H1 (cell line): ENCODE results near the gene PRKAR1B. TPM values are rescaled to one million over a fixed set of nuclear protein-coding genes. Genes with fewer than 3 reads are reported as not detected.

ENCODE experiments used
- CTCF ChIA-PET: fragments of 300-600 bp; sonication (Branson Sonifier 250); formaldehyde crosslinking; loops from one replicate; lab custom pipeline; 2021; ENCODE audit not compliant: partially characterized antibody; lab: Charles Lee
- POLR2A ChIA-PET: fragments of 300-600 bp; sonication (Branson Sonifier 250); formaldehyde crosslinking; loops from one replicate; lab custom pipeline; 2021; ENCODE audit warnings: inconsistent platforms; ENCODE audit not compliant: partially characterized antibody; lab: Charles Lee
- DNase-seq, 2 experiments: peaks; one replicate each; pipeline versions ENCODE4 v3.0.0 to v3.0.0-alpha.2; 2010 to 2022; ENCODE audit warnings: low spot score in 2 of 2, low read depth in 1 of 2, mixed read lengths in 1 of 2
- FAIRE-seq: peaks from 2 replicates; lab custom pipeline; 2011; peaks lifted over from hg19 to GRCh38; lab: Jason Lieb, UNC
- H2AFZ ChIP-seq: 2 replicates; pipeline ENCODE4 v1.8.1; 2012; ENCODE audit warnings: low read length, inconsistent platforms
- H2AK5ac ChIP-seq: 2 replicates; pipeline ENCODE4 v1.6.1; 2013; ENCODE audit warnings: low read depth, low read length
- H2BK120ac ChIP-seq: replicated peaks from 2 replicates; pipeline ENCODE3; 2013; ENCODE audit warnings: low read depth, low read length, inconsistent platforms
- H2BK12ac ChIP-seq: 2 replicates; pipeline ENCODE4 v1.6.1; 2013; ENCODE audit warnings: low read depth, low read length
- H2BK15ac ChIP-seq: 2 replicates; pipeline ENCODE4 v1.6.1; 2013; ENCODE audit warnings: low read length
- H2BK20ac ChIP-seq: 2 replicates; pipeline ENCODE4 v1.6.1; 2013; ENCODE audit warnings: low read length
- H2BK5ac ChIP-seq: 2 replicates; pipeline ENCODE4 v1.6.1; 2013; ENCODE audit warnings: low read depth, low read length
- H3K14ac ChIP-seq: 2 replicates; pipeline ENCODE4 v1.6.1; 2013; ENCODE audit warnings: inconsistent platforms; ENCODE audit not compliant: insufficient read length
- H3K18ac ChIP-seq: 2 replicates; pipeline ENCODE4 v1.6.1; 2013; ENCODE audit warnings: low read length; ENCODE audit errors: extremely low read depth
- H3K23ac ChIP-seq: 2 replicates; pipeline ENCODE4 v1.6.1; 2013; ENCODE audit warnings: inconsistent platforms; ENCODE audit not compliant: insufficient read length
- H3K23me2 ChIP-seq: 2 replicates; pipeline ENCODE4 v1.6.1; 2013; ENCODE audit warnings: low read depth, low read length
- H3K27ac ChIP-seq: 2 replicates; pipeline ENCODE4 v1.6.1; 2011; ENCODE audit warnings: low read depth, low read length, inconsistent platforms
- H3K27me3 ChIP-seq, 4 experiments: replicated peaks in 1 of 4; 1 replicate in 1 of 4; 2 replicates in 3 of 4; pipeline versions ENCODE4 v1.6.1 to v1.8.1; 2011 to 2013; ENCODE audit warnings: low read length in 3 of 4, mild to moderate bottlenecking in 3 of 4, inconsistent platforms in 2 of 4, mixed read lengths in 2 of 4, moderate library complexity in 1 of 4; ENCODE audit not compliant: control insufficient read depth in 3 of 4, insufficient read depth in 3 of 4; ENCODE audit errors: extremely low read depth in 1 of 4
- H3K36me3 ChIP-seq, 4 experiments: 2 replicates each; pipeline versions ENCODE4 v1.6.1 to v1.8.1; 2011 to 2013; ENCODE audit warnings: mild to moderate bottlenecking in 4 of 4, low read length in 3 of 4, moderate library complexity in 2 of 4, control low read depth in 1 of 4, inconsistent platforms in 1 of 4; ENCODE audit not compliant: insufficient read depth in 4 of 4, control insufficient read depth in 2 of 4
- H3K4ac ChIP-seq: replicated peaks from 2 replicates; pipeline ENCODE3; 2013; ENCODE audit warnings: low read length, low read depth, mixed read lengths, inconsistent platforms; ENCODE audit not compliant: insufficient read length
- H3K4me1 ChIP-seq, 4 experiments: replicated peaks in 1 of 4; 1 replicate in 1 of 4; 2 replicates in 3 of 4; pipeline versions ENCODE4 v1.6.1 to v1.8.1; 2011 to 2013; ENCODE audit warnings: low read length in 3 of 4, inconsistent platforms in 2 of 4, mixed read lengths in 1 of 4; ENCODE audit not compliant: insufficient read depth in 4 of 4, control insufficient read depth in 3 of 4
- H3K4me2 ChIP-seq, 2 experiments: 2 replicates each; pipeline versions ENCODE4 v1.6.1 to v1.8.1; 2011 to 2013; ENCODE audit warnings: low read depth in 2 of 2, low read length in 2 of 2, control low read depth in 1 of 2, inconsistent platforms in 1 of 2, mild to moderate bottlenecking in 1 of 2; ENCODE audit not compliant: insufficient read depth in 1 of 2
- H3K4me3 ChIP-seq, 4 experiments: fragments of 200-600, 300-600 bp in 1 of 4; sonication (generic), shearing (Covaris generic), sonication (Bioruptor Twin) in 1 of 4; 2 replicates each; pipeline versions ENCODE4 v1.5.1 to v1.8.1; 2011 to 2016; ENCODE audit warnings: low read length in 4 of 4, low read depth in 3 of 4, control low read depth in 2 of 4, inconsistent platforms in 2 of 4, mild to moderate bottlenecking in 2 of 4, mixed read lengths in 1 of 4, moderate library complexity in 1 of 4; ENCODE audit not compliant: insufficient read depth in 2 of 4; ENCODE audit errors: extremely low read depth in 1 of 4
- H3K56ac ChIP-seq: replicated peaks from 2 replicates; pipeline ENCODE3; 2013; ENCODE audit warnings: low read depth, mild to moderate bottlenecking, mixed read lengths, low read length, inconsistent platforms; ENCODE audit not compliant: insufficient read length
- H3K79me1 ChIP-seq: 2 replicates; pipeline ENCODE4 v1.6.1; 2013; ENCODE audit warnings: low read depth, low read length, control low read depth
- H3K79me2 ChIP-seq, 2 experiments: 2 replicates each; pipeline versions ENCODE4 v1.6.1 to v1.8.1; 2012 to 2013; ENCODE audit warnings: low read length in 2 of 2, mild to moderate bottlenecking in 2 of 2, inconsistent platforms in 1 of 2; ENCODE audit not compliant: insufficient read depth in 2 of 2, control insufficient read depth in 1 of 2
- H3K9ac ChIP-seq, 4 experiments: replicated peaks in 1 of 4; 1 replicate in 1 of 4; 2 replicates in 3 of 4; pipeline versions ENCODE4 v1.6.1 to v1.8.1; 2011 to 2013; ENCODE audit warnings: low read depth in 3 of 4, low read length in 3 of 4, control low read depth in 2 of 4, mild to moderate bottlenecking in 2 of 4, moderate library complexity in 2 of 4, inconsistent platforms in 1 of 4; ENCODE audit errors: extremely low read depth in 1 of 4
- H3K9me3 ChIP-seq, 2 experiments: 2 replicates each; pipeline versions ENCODE4 v1.6.1 to v1.8.1; 2012 to 2013; ENCODE audit warnings: mild to moderate bottlenecking in 2 of 2, moderate library complexity in 2 of 2, control low read depth in 1 of 2, inconsistent platforms in 1 of 2, low read depth in 1 of 2, low read length in 1 of 2, mixed read lengths in 1 of 2; ENCODE audit not compliant: insufficient read depth in 2 of 2
- H4K20me1 ChIP-seq, 2 experiments: replicated peaks in 1 of 2; 2 replicates each; pipeline versions ENCODE3 to v1.8.1; 2011 to 2013; ENCODE audit warnings: inconsistent platforms in 2 of 2, low read length in 2 of 2, mild to moderate bottlenecking in 1 of 2; ENCODE audit not compliant: insufficient read depth in 2 of 2, control insufficient read depth in 1 of 2
- H4K5ac ChIP-seq: 2 replicates; pipeline ENCODE4 v1.6.1; 2013; ENCODE audit warnings: low read length, low read depth, mixed read lengths, inconsistent platforms; ENCODE audit not compliant: insufficient read length
- H4K8ac ChIP-seq: 2 replicates; pipeline ENCODE4 v1.8.0; 2013; ENCODE audit warnings: mild to moderate bottlenecking, moderate library complexity, low read length, inconsistent platforms; ENCODE audit not compliant: insufficient read depth; ENCODE audit errors: extremely low read depth
- H4K91ac ChIP-seq: replicated peaks from 2 replicates; pipeline ENCODE3; 2013; ENCODE audit warnings: low read length, mixed read lengths, inconsistent platforms; ENCODE audit not compliant: insufficient read length
- CEBPB ChIP-seq: IDR thresholded peaks from 2 replicates; pipeline ENCODE4 v1.6.1; 2012; ENCODE audit warnings: low read depth, low read length
- MAFK ChIP-seq: IDR thresholded peaks from 2 replicates; pipeline ENCODE4 v1.6.1; 2012; ENCODE audit warnings: low read depth, mild to moderate bottlenecking, improper control_type of control experiment, low read length
- POLR2A ChIP-seq, 2 experiments: IDR thresholded peaks; 1 replicate in 1 of 2; 2 replicates in 1 of 2; pipeline ENCODE4 v1.6.1; 2011; ENCODE audit warnings: low read depth in 2 of 2, low read length in 2 of 2, mild to moderate bottlenecking in 2 of 2; ENCODE audit errors: control extremely low read depth in 1 of 2
- POU5F1 ChIP-seq: IDR thresholded peaks from 2 replicates; pipeline ENCODE4 v1.6.1; 2011; ENCODE audit warnings: low read depth, mild to moderate bottlenecking, low read length, moderate library complexity
- RBBP5 ChIP-seq: IDR thresholded peaks from 2 replicates; pipeline ENCODE4 v1.7.1; 2012; ENCODE audit warnings: low read depth, mild to moderate bottlenecking, inconsistent platforms, low read length, moderate library complexity, borderline replicate concordance
- SIN3A ChIP-seq, 2 experiments: IDR thresholded peaks in 1 of 2; conservative IDR thresholded peaks in 1 of 2; 2 replicates each; pipeline ENCODE4 v1.6.1; 2011 to 2012; ENCODE audit warnings: low read length in 2 of 2, improper control_type of control experiment in 1 of 2, low read depth in 1 of 2, mild to moderate bottlenecking in 1 of 2
- SP2 ChIP-seq: IDR thresholded peaks from 2 replicates; pipeline ENCODE4 v1.6.1; 2012; ENCODE audit warnings: mild to moderate bottlenecking, low read length, inconsistent platforms
- WGBS, 2 experiments: shearing (Covaris generic) in 1 of 2; methylation state at CpG; one replicate each; pipeline versions ENCODE4 v1.1.6 to v1.1.7; 2013 to 2015; ENCODE audit warnings: low lambda C conversion rate in 2 of 2, mixed read lengths in 2 of 2, inconsistent platforms in 1 of 2, low coverage in 1 of 2, missing lambda C conversion rate in 1 of 2; ENCODE audit not compliant: insufficient replicate concordance in 2 of 2, insufficient coverage in 1 of 2, insufficient read length in 1 of 2; ENCODE audit errors: extremely low coverage in 1 of 2, missing lambda C conversion rate in 1 of 2; 5-methylcytosine and 5-hydroxymethylcytosine counted together
- polyA plus RNA-seq, 7 experiments: library from polyadenylated mRNA; depleted of rRNA in 3 of 7; stranded (reverse) in 5 of 7; unstranded in 2 of 7; fragments of >200 nt in 5 of 7; fragments of 200-250 nt in 2 of 7; gene quantifications; 1 replicate in 5 of 7; 2 replicates in 1 of 7; 4 replicates in 1 of 7; pipeline versions ENCODE4 v1.2.1 to v1.2.3, GENCODE V29; 2011 to 2013; ENCODE audit warnings: missing spikeins in 2 of 7, mixed read lengths in 2 of 7
- total RNA-seq: library from RNA; stranded (reverse); fragmentation: NEBNext Ultra II Directional; extraction: Animal tissue kit (Norgen Biotek cat#: 25700); gene quantifications from 2 replicates; pipeline ENCODE4 v1.2.1, GENCODE V29; 2021

The PRKAR1B gene
- total and polyA plus RNA-seq, 2 of the 8 experiments (the other 6 are each of a cell fraction or from before 2014, with no cell fraction given) = 12.3 to 55.7 TPM

DNA sequence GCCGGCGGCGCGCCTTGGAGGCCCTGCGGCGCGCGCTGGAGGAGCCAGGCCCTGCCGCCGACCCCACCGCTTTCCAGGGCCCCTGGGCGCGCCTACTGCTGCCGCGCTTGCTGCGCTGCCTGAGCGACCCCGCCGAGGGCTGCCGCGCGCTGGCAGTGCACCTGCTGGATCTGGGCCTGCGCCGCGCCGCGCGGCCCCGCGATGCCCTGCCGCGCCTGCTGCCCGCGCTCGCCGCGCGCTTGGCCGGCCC is 302 bp downstream of the PRKAR1B start:
- H3K4me3 ChIP-seq = peak overlapping the region; percentile 56 to 74 (median 60)
- H3K27ac ChIP-seq = no peak overlapping the region
- peaks cover 23 to 30% of the 10 kb centered on the region in 2 experiments for H3K9me3 ChIP-seq
- POLR2A ChIA-PET = interaction anchor here (0.7 to 1.2 kb wide), 4 partner anchors 8 to 19 kb away, joined by 3 to 4 read pairs (median 3); no protein-coding TSS in a partner anchor
- peak overlapping the region; percentile 16 to 84 (median 72); a peak in 6 of 7 replicates for H3K9ac ChIP-seq
- CTCF ChIA-PET = interaction anchor here (1.5 to 1.9 kb wide), 2 partner anchors 10 to 57 kb away, joined by 3 to 4 read pairs; no protein-coding TSS in a partner anchor
- no peak overlapping the region for H3K14ac ChIP-seq
- peaks cover 19% of the 10 kb centered on the region for H3K79me1 ChIP-seq
- no peak overlapping the region for H2AFZ ChIP-seq
- 0% methylated on average over 12 of the region's 39 CpGs; no CpG with 5 or more reads in 1 of the 2 experiments for WGBS, 2 experiments
- H2BK5ac ChIP-seq = no peak overlapping the region
- H3K27me3 ChIP-seq = no peaks in the 10 kb centered on the region
- H4K20me1 ChIP-seq = peaks cover 2 to 4% of the 10 kb centered on the region in 2 experiments
- no peak overlapping the region for H3K4ac ChIP-seq
- peaks cover 0 to 45% (median 20%) of the 10 kb centered on the region in 4 experiments; a peak in 7 of 8 replicates for H3K36me3 ChIP-seq
- H4K5ac ChIP-seq = no peak overlapping the region
- H3K23me2 ChIP-seq = peaks cover 3% of the 10 kb centered on the region; the same call in 1 of the 2 replicates
- no peak overlapping the region for H2BK20ac ChIP-seq
- DNase-seq = no peak
- peak overlapping the region; percentile 85; the same call in 1 of the 2 replicates for H4K8ac ChIP-seq
- no peak overlapping the region for H3K23ac ChIP-seq
- H2BK15ac ChIP-seq = no peak overlapping the region
- no peak overlapping the region for H2BK12ac ChIP-seq
- no peak overlapping the region for H4K91ac ChIP-seq
- peaks cover 10 to 71% of the 10 kb centered on the region in 2 experiments for H3K79me2 ChIP-seq
- peak overlapping the region; percentile 64 to 84; a peak in 3 of 4 replicates for H3K4me2 ChIP-seq
- no peak overlapping the region for H3K56ac ChIP-seq
- H3K4me1 ChIP-seq = peaks cover 0 to 12% (median 5%) of the 10 kb centered on the region in 4 experiments; a peak in 5 of 7 replicates
- no peak for FAIRE-seq
- no peak overlapping the region for H2AK5ac ChIP-seq
- no peak overlapping the region for H3K18ac ChIP-seq
- H2BK120ac ChIP-seq = no peak overlapping the region
- peak; percentile 76; the same call in 1 of the 2 replicates for TF ChIP-seq RBBP5
- TF ChIP-seq CEBPB = no peak
- no peak for TF ChIP-seq SP2
- peak in 1 of 2 experiments; percentile 12; a peak in 1 of 3 replicates for TF ChIP-seq POLR2A (IDR thresholded peaks at IDR 0.05; ENCODE audit: control extremely low read depth in 1 of 2, low read depth in 2 of 2, low read length in 2 of 2)
- 0 out of 4 replicates have a peak, but pooled peaks of 1 of the 2 experiments have one; percentile 16 for TF ChIP-seq SIN3A (conservative IDR thresholded peaks at IDR 0.05 in 1 of 2, IDR thresholded peaks at IDR 0.05 in 1 of 2; ENCODE audit: low read depth in 1 of 2, low read length in 2 of 2)
- no peak for TF ChIP-seq POU5F1
- TF ChIP-seq MAFK = no peak
